ENCODE measurements around the gene DOCK1. TPM values are rescaled to one million over a fixed set of nuclear protein-coding genes. Genes with fewer than 3 reads are reported as not detected.

The DOCK1 gene
- total RNA-seq, 2 donors from 2014 or later = 0.34 to 0.67 TPM

GRCh38 chr10:127459918-127460317, 554.7 kb downstream of the DOCK1 start:
- Mint-ChIP-seq H3K9me3 (peaks cover 9% of the 10 kb centered on the region), H3K4me1 (no peaks in the 10 kb centered on the region), H3K27me3 (peaks cover 7% of the 10 kb centered on the region)

GRCh38 chr10:127462643-127463295, 557.5 kb downstream of the DOCK1 start:
- Mint-ChIP-seq H3K4me1 (no peaks in the 10 kb centered on the region), H3K36me3 (ENCODE audit: low read depth) (no peaks in the 10 kb centered on the region), H3K27me3 (no peaks in the 10 kb centered on the region), H3K9me3 (peaks cover 4% of the 10 kb centered on the region), H3K4me3 (no peak overlapping the region), H3K27ac (no peak overlapping the region)
- ATAC-seq (replicated peaks) = no peak

More at GRCh38 chr10:127459918-127460317, 554.7 kb downstream of the DOCK1 start:
- no peaks in the 10 kb centered on the region for H3K36me3 Mint-ChIP-seq (ENCODE audit: low read depth)
- no peak for ATAC-seq (replicated peaks)
- H3K27ac Mint-ChIP-seq = no peak overlapping the region
- H3K4me3 Mint-ChIP-seq = no peak overlapping the region

GRCh38 chr10:127463548-127463947, 558.3 kb downstream of the DOCK1 start:
- Mint-ChIP-seq H3K4me1 (no peaks in the 10 kb centered on the region), H3K27me3 (no peaks in the 10 kb centered on the region), H3K9me3 (no peaks in the 10 kb centered on the region), H3K27ac (no peak overlapping the region), H3K4me3 (no peak overlapping the region), H3K36me3 (ENCODE audit: low read depth) (no peaks in the 10 kb centered on the region)
- ATAC-seq (replicated peaks) = no peak

GRCh38 chr10:127464561-127464960, 559.3 kb downstream of the DOCK1 start:
- no peak for ATAC-seq (replicated peaks)
- no peaks in the 10 kb centered on the region for H3K9me3 Mint-ChIP-seq
- no peaks in the 10 kb centered on the region for H3K4me1 Mint-ChIP-seq
- H3K27ac Mint-ChIP-seq = no peak overlapping the region
- no peaks in the 10 kb centered on the region for H3K36me3 Mint-ChIP-seq (ENCODE audit: low read depth)
- no peaks in the 10 kb centered on the region for H3K27me3 Mint-ChIP-seq
- H3K4me3 Mint-ChIP-seq = no peak overlapping the region

GRCh38 chr10:127467811-127468210, 562.6 kb downstream of the DOCK1 start:
- Mint-ChIP-seq H3K9me3 (no peaks in the 10 kb centered on the region), H3K4me1 (no peaks in the 10 kb centered on the region), H3K27ac (no peak overlapping the region), H3K4me3 (no peak overlapping the region), H3K27me3 (peaks cover 5% of the 10 kb centered on the region), H3K36me3 (ENCODE audit: low read depth) (no peaks in the 10 kb centered on the region)
- ATAC-seq (replicated peaks) = no peak

- Mint-ChIP-seq H3K36me3 (ENCODE audit: low read depth) (no peaks in the 10 kb centered on the region), H3K27ac (no peak overlapping the region), H3K27me3 (peaks cover 5% of the 10 kb centered on the region), H3K4me1 (no peaks in the 10 kb centered on the region), H3K4me3 (no peak overlapping the region), H3K9me3 (no peaks in the 10 kb centered on the region)
- no peak for ATAC-seq (replicated peaks)
These were observed 563.4 kb downstream of the DOCK1 start for GRCh38 chr10:127468632-127469031.

- H3K4me3 Mint-ChIP-seq = no peak overlapping the region
- no peak for ATAC-seq (replicated peaks)
- H3K4me1 Mint-ChIP-seq = no peaks in the 10 kb centered on the region
- no peaks in the 10 kb centered on the region for H3K9me3 Mint-ChIP-seq
- no peaks in the 10 kb centered on the region for H3K36me3 Mint-ChIP-seq (ENCODE audit: low read depth)
- no peak overlapping the region for H3K27ac Mint-ChIP-seq
- peaks cover 5% of the 10 kb centered on the region for H3K27me3 Mint-ChIP-seq
These were observed 565.7 kb downstream of the DOCK1 start for GRCh38 chr10:127470911-127471310.

GRCh38 chr10:127472976-127473375, 567.7 kb downstream of the DOCK1 start:
- no peaks in the 10 kb centered on the region for H3K4me1 Mint-ChIP-seq
- no peak for ATAC-seq (replicated peaks)
- H3K36me3 Mint-ChIP-seq (ENCODE audit: low read depth) = no peaks in the 10 kb centered on the region
- peaks cover 5% of the 10 kb centered on the region for H3K27me3 Mint-ChIP-seq
- H3K4me3 Mint-ChIP-seq = no peak overlapping the region
- no peaks in the 10 kb centered on the region for H3K9me3 Mint-ChIP-seq
- H3K27ac Mint-ChIP-seq = no peak overlapping the region

- H3K4me1 Mint-ChIP-seq = no peaks in the 10 kb centered on the region
- peaks cover 5% of the 10 kb centered on the region for H3K27me3 Mint-ChIP-seq
- H3K36me3 Mint-ChIP-seq (ENCODE audit: low read depth) = no peaks in the 10 kb centered on the region
- no peaks in the 10 kb centered on the region for H3K9me3 Mint-ChIP-seq
- no peak overlapping the region for H3K4me3 Mint-ChIP-seq
- no peak for ATAC-seq (replicated peaks)
- H3K27ac Mint-ChIP-seq = no peak overlapping the region
These were observed 569.3 kb downstream of the DOCK1 start for GRCh38 chr10:127474501-127474900.

GRCh38 chr10:127485153-127485857, 580.1 kb downstream of the DOCK1 start:
- H3K4me1 Mint-ChIP-seq = no peaks in the 10 kb centered on the region

GRCh38 chr10:127486355-127486754, 581.1 kb downstream of the DOCK1 start:
- Mint-ChIP-seq H3K27ac (no peak overlapping the region), H3K9me3 (no peaks in the 10 kb centered on the region)
- ATAC-seq (replicated peaks) = no peak

More at GRCh38 chr10:127485153-127485857, 580.1 kb downstream of the DOCK1 start:
- Mint-ChIP-seq H3K27me3 (peaks cover 5% of the 10 kb centered on the region), H3K4me3 (no peak overlapping the region), H3K36me3 (ENCODE audit: low read depth) (no peaks in the 10 kb centered on the region), H3K27ac (no peak overlapping the region), H3K9me3 (no peaks in the 10 kb centered on the region)
- ATAC-seq (replicated peaks) = no peak

GRCh38 chr10:127492607-127493250, 587.5 kb downstream of the DOCK1 start:
- H3K36me3 Mint-ChIP-seq (ENCODE audit: low read depth) = no peaks in the 10 kb centered on the region
- H3K27me3 Mint-ChIP-seq = peaks cover 9% of the 10 kb centered on the region
- H3K27ac Mint-ChIP-seq = no peak overlapping the region
- H3K4me1 Mint-ChIP-seq = no peaks in the 10 kb centered on the region
- H3K9me3 Mint-ChIP-seq = peaks cover 4% of the 10 kb centered on the region
- ATAC-seq (replicated peaks) = no peak
- H3K4me3 Mint-ChIP-seq = no peak overlapping the region

More at GRCh38 chr10:127486355-127486754, 581.1 kb downstream of the DOCK1 start:
- Mint-ChIP-seq H3K36me3 (ENCODE audit: low read depth) (no peaks in the 10 kb centered on the region), H3K4me1 (no peaks in the 10 kb centered on the region), H3K4me3 (no peak overlapping the region), H3K27me3 (peaks cover 5% of the 10 kb centered on the region)

- peaks cover 7% of the 10 kb centered on the region for H3K9me3 Mint-ChIP-seq
These were observed 590.8 kb downstream of the DOCK1 start for GRCh38 chr10:127496035-127496434.

GRCh38 chr10:127497685-127498084, 592.5 kb downstream of the DOCK1 start:
- no peaks in the 10 kb centered on the region for H3K4me1 Mint-ChIP-seq
- H3K4me3 Mint-ChIP-seq = no peak overlapping the region
- no peak for ATAC-seq (replicated peaks)
- H3K27ac Mint-ChIP-seq = no peak overlapping the region
- peaks cover 20% of the 10 kb centered on the region for H3K27me3 Mint-ChIP-seq
- no peaks in the 10 kb centered on the region for H3K36me3 Mint-ChIP-seq (ENCODE audit: low read depth)
- H3K9me3 Mint-ChIP-seq = peaks cover 7% of the 10 kb centered on the region

More at GRCh38 chr10:127496035-127496434, 590.8 kb downstream of the DOCK1 start:
- Mint-ChIP-seq H3K27ac (no peak overlapping the region), H3K4me3 (no peak overlapping the region), H3K36me3 (ENCODE audit: low read depth) (no peaks in the 10 kb centered on the region), H3K4me1 (no peaks in the 10 kb centered on the region), H3K27me3 (peaks cover 15% of the 10 kb centered on the region)
- ATAC-seq (replicated peaks) = no peak

- peaks cover 7% of the 10 kb centered on the region for H3K9me3 Mint-ChIP-seq
- H3K36me3 Mint-ChIP-seq (ENCODE audit: low read depth) = no peaks in the 10 kb centered on the region
- peaks cover 20% of the 10 kb centered on the region for H3K27me3 Mint-ChIP-seq
- no peak for ATAC-seq (replicated peaks)
- no peak overlapping the region for H3K4me3 Mint-ChIP-seq
- no peak overlapping the region for H3K27ac Mint-ChIP-seq
- H3K4me1 Mint-ChIP-seq = no peaks in the 10 kb centered on the region
These were observed 592.9 kb downstream of the DOCK1 start for GRCh38 chr10:127498087-127498486.
